Breast epithelium (tissue), 4 donors: ENCODE measurements around the gene THBS2. TPM values are rescaled to one million over a fixed set of nuclear protein-coding genes. Genes with fewer than 3 reads are reported as not detected.

Experiments
- DNase-seq, 2 donors: peaks; one replicate each; pipeline ENCODE4 v3.0.0-alpha.2; 2019; ENCODE audit warnings: low spot score in 2 of 2
- H3K27ac ChIP-seq, 2 donors: fragments of 200-600 bp; sonication (generic) in 1 of 2; one replicate each; pipeline ENCODE4 v1.5.1; 2016 to 2019; ENCODE audit warnings: mild to moderate bottlenecking in 1 of 2
- H3K27me3 ChIP-seq, 2 donors: fragments of 200-600 bp; sonication (generic) in 1 of 2; one replicate each; pipeline versions ENCODE4 v1.5.1 to v1.6.0; 2017 to 2019; ENCODE audit warnings: control low read depth in 1 of 2, mild to moderate bottlenecking in 1 of 2
- H3K36me3 ChIP-seq: fragments of 200-600 bp; one replicate; pipeline ENCODE4 v1.5.1; 2019
- H3K4me1 ChIP-seq, 2 donors: fragments of 200-600 bp; sonication (generic); one replicate each; pipeline ENCODE4 v1.5.1; 2016 to 2019; ENCODE audit warnings: control low read depth in 1 of 2
- H3K4me3 ChIP-seq, 3 donors: fragments of 200-600 bp; sonication (generic); 1 replicate in 2 of 3; 2 replicates in 1 of 3; pipeline ENCODE4 v1.5.1; 2016 to 2019; ENCODE audit warnings: mild to moderate bottlenecking in 3 of 3, moderate library complexity in 2 of 3
- H3K9me3 ChIP-seq, 2 donors: fragments of 200-600 bp; sonication (generic) in 1 of 2; one replicate each; pipeline ENCODE4 v1.5.1; 2016 to 2019; ENCODE audit warnings: control low read depth in 1 of 2
- CTCF ChIP-seq, 3 donors: fragments of 450-650 bp; IDR thresholded peaks; one replicate each; pipeline ENCODE4 v1.5.1; 2016 to 2017; ENCODE audit warnings: antibody characterized with exemption in 3 of 3, mild to moderate bottlenecking in 3 of 3, moderate library complexity in 3 of 3
- POLR2A ChIP-seq: fragments of 450-650 bp; IDR thresholded peaks from one replicate; pipeline ENCODE4 v1.6.1; 2016; ENCODE audit warnings: antibody characterized with exemption, mild to moderate bottlenecking, moderate library complexity
- POLR2AphosphoS5 ChIP-seq, 3 donors: sonication (generic); formaldehyde crosslinking; IDR thresholded peaks; one replicate each; pipeline ENCODE4 v1.6.1; 2017; ENCODE audit warnings: antibody characterized with exemption in 3 of 3
- intact Hi-C: fragments of 100-400 bp; cut with DNase I; formaldehyde crosslinking; loops from one replicate; pipeline ENCODE4 v1.15.1; 2023; ENCODE audit warnings: low total_unique reads
- total RNA-seq, 3 donors: library from RNA; depleted of rRNA; stranded (reverse); fragments of >200 nt; gene quantifications; one replicate each; pipeline ENCODE4 v1.1.0, GENCODE V29; 2016

THBS2 gene
- total RNA-seq, 3 donors from 2014 or later = 31.9 to 145 (median 73.0) TPM

- H3K27me3 ChIP-seq = no peaks in the 10 kb centered on the region
- no peak overlapping the region for H3K4me3 ChIP-seq
- H3K36me3 ChIP-seq = no peaks in the 10 kb centered on the region
- H3K9me3 ChIP-seq = no peaks in the 10 kb centered on the region
- TF ChIP-seq POLR2A (no peak), CTCF (IDR thresholded peaks at IDR 0.05) (no peak), POLR2AphosphoS5 (IDR thresholded peaks at IDR 0.05) (no peak)
- intact Hi-C loops = no loop called here
- no peak for DNase-seq
- peak overlapping the region; percentile 46 to 63 for H3K27ac ChIP-seq
- no peaks in the 10 kb centered on the region for H3K4me1 ChIP-seq
Observed at GRCh38 chr6:169224716-169225115, 28.9 kb downstream of the THBS2 start.

GRCh38 chr6:169224185-169224695, 29.4 kb downstream of the THBS2 start:
- intact Hi-C loops = no loop called here
- Histone ChIP-seq H3K27ac (peak overlapping the region; percentile 46 to 63), H3K9me3 (no peaks in the 10 kb centered on the region), H3K4me3 (no peak overlapping the region), H3K27me3 (no peaks in the 10 kb centered on the region), H3K4me1 (no peaks in the 10 kb centered on the region), H3K36me3 (no peaks in the 10 kb centered on the region)
- no peak for TF ChIP-seq CTCF (IDR thresholded peaks at IDR 0.05)
- TF ChIP-seq POLR2A = no peak
- no peak for TF ChIP-seq POLR2AphosphoS5 (IDR thresholded peaks at IDR 0.05)
- no peak for DNase-seq

GRCh38 chr6:169223006-169223405, 30.6 kb downstream of the THBS2 start:
- Histone ChIP-seq H3K4me3 (no peak overlapping the region), H3K36me3 (no peaks in the 10 kb centered on the region), H3K4me1 (no peaks in the 10 kb centered on the region), H3K9me3 (no peaks in the 10 kb centered on the region), H3K27me3 (no peaks in the 10 kb centered on the region), H3K27ac (no peak overlapping the region)
- TF ChIP-seq POLR2A = no peak
- no peak for TF ChIP-seq CTCF (IDR thresholded peaks at IDR 0.05)
- TF ChIP-seq POLR2AphosphoS5 (IDR thresholded peaks at IDR 0.05) = no peak
- no peak for DNase-seq
- intact Hi-C loops = no loop called here

GRCh38 chr6:169222126-169222525, 31.5 kb downstream of the THBS2 start:
- H3K27me3 ChIP-seq = no peaks in the 10 kb centered on the region
- no peak for TF ChIP-seq POLR2A
- no peak for TF ChIP-seq CTCF (IDR thresholded peaks at IDR 0.05)
- no peak for TF ChIP-seq POLR2AphosphoS5 (IDR thresholded peaks at IDR 0.05)
- no peaks in the 10 kb centered on the region for H3K9me3 ChIP-seq
- H3K36me3 ChIP-seq = no peaks in the 10 kb centered on the region
- intact Hi-C loops = no loop called here
- H3K4me1 ChIP-seq = no peaks in the 10 kb centered on the region
- H3K4me3 ChIP-seq = no peak overlapping the region
- no peak for DNase-seq
- no peak overlapping the region for H3K27ac ChIP-seq

- intact Hi-C loops = no loop called here
- DNase-seq = no peak
- no peak overlapping the region for H3K27ac ChIP-seq
Observed at GRCh38 chr6:169221264-169221663, 32.4 kb downstream of the THBS2 start.

More at GRCh38 chr6:169221264-169221663, 32.4 kb downstream of the THBS2 start:
- TF ChIP-seq POLR2AphosphoS5 (IDR thresholded peaks at IDR 0.05) (no peak), POLR2A (no peak), CTCF (IDR thresholded peaks at IDR 0.05) (no peak)
- Histone ChIP-seq H3K4me3 (no peak overlapping the region), H3K36me3 (no peaks in the 10 kb centered on the region), H3K9me3 (no peaks in the 10 kb centered on the region), H3K27me3 (no peaks in the 10 kb centered on the region), H3K4me1 (no peaks in the 10 kb centered on the region)
